ENCODE data around the gene PBX2.

- no peak for TF ChIP-seq CTCF (conservative IDR thresholded peaks at IDR 0.05)
- no peak for TF ChIP-seq ZFX (IDR thresholded peaks at IDR 0.05)
Observed at GRCh38 chr6:32181915-32182529, 8.0 kb downstream of the PBX2 start.
